ENCODE measurements around the gene TNS3. TPM values are rescaled to one million over a fixed set of nuclear protein-coding genes. Genes with fewer than 3 reads are reported as not detected.

The TNS3 gene
- total RNA-seq, 1 experiment from 2014 or later = 9.5 TPM

DNA sequence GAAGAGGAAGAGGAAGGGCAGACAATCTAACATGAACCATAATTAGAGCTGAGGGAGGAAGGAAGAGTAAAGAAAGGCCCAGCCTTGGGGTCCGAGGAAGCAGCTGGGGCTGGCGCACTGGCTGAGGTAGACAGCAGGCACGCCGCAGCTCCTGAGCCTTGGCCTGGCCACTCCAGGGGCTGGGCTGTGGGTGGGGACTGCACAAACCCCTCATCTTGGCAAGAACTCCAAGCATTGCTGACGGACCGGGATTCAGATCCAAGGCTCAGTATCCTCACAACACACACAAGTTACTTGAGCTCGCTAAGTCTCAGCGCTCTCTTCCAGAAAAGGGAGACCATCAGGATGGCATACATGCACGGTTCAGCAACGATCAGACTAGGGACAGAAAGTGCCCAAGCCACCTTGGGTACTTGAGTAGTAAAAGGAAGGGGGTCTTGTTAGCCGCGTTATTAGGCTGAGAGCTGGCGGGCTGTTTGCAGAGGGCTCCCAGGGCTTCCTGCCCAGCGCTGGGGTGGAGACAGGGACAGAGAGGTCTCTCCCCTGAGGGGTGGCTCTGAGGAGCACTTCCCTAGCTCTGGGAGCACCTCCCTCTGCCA, 4.5 kb downstream of the TNS3 start:
- peaks cover 0 to 12% (median 0%) of the 10 kb centered on the region in 3 experiments; a peak in 3 of 7 replicates for H3K36me3 Mint-ChIP-seq (ENCODE audit: insufficient read depth in 1 of 3, low read depth in 3 of 3)
- Histone ChIP-seq H3K4me2 (ENCODE audit: insufficient read depth, insufficient read length, low read length) (no peak overlapping the region), H4K20me1 (ENCODE audit: control insufficient read depth, insufficient read depth, insufficient read length) (no peaks in the 10 kb centered on the region), H2AK5ac (ENCODE audit: insufficient read length, low read length) (no peak overlapping the region), H3K56ac (ENCODE audit: insufficient read length, low read depth, low read length) (no peak overlapping the region), H3K9me3 (ENCODE audit: control insufficient read depth, low read depth, low read length) (no peaks in the 10 kb centered on the region), H4K91ac (ENCODE audit: insufficient read length, low read depth, low read length) (no peak overlapping the region), H3K79me1 (ENCODE audit: insufficient read depth, low read depth, low read length, poor library complexity, severe bottlenecking) (no peaks in the 10 kb centered on the region), H4K8ac (replicated peaks; ENCODE audit: insufficient read length, low read depth, low read length) (no peak overlapping the region), H2BK5ac (ENCODE audit: insufficient read length, low read length) (no peak overlapping the region), H3K9ac (ENCODE audit: extremely low read depth, insufficient read length, low read length) (no peak overlapping the region), H2BK12ac (ENCODE audit: insufficient read length, low read depth, low read length) (no peak overlapping the region), H3K18ac (ENCODE audit: insufficient read length, low read depth, low read length) (no peak overlapping the region), H4K5ac (ENCODE audit: insufficient read length, low read depth, low read length) (no peak overlapping the region), H3T11ph (ENCODE audit: low read length) (no peak overlapping the region), H3K23me2 (ENCODE audit: insufficient read length, low read depth, low read length, poor library complexity, severe bottlenecking) (peaks cover 12% of the 10 kb centered on the region), H3K14ac (ENCODE audit: insufficient read depth, low read length) (no peak overlapping the region), H3K4me1 (ENCODE audit: insufficient read depth, low read length) (peaks cover 4% of the 10 kb centered on the region; the same call in 1 of the 2 replicates), H2BK120ac (ENCODE audit: low read depth, low read length, poor library complexity, severe bottlenecking) (no peak overlapping the region), H2BK15ac (ENCODE audit: low read depth, low read length) (no peak overlapping the region), H3K23ac (ENCODE audit: insufficient read length, low read depth, low read length) (no peak overlapping the region), H3K27ac (ENCODE audit: insufficient read length, low read depth, low read length) (no peak overlapping the region), H3K4ac (ENCODE audit: low read depth, low read length) (no peak overlapping the region), H3K27me3 (ENCODE audit: insufficient read depth, low read length) (peaks cover 1% of the 10 kb centered on the region; the same call in 1 of the 2 replicates), H3K79me2 (ENCODE audit: insufficient read depth, low read length) (no peaks in the 10 kb centered on the region), H2BK20ac (ENCODE audit: low read depth, low read length, poor library complexity, severe bottlenecking) (no peak overlapping the region), H2AFZ (ENCODE audit: low read length) (no peak overlapping the region)
- H3K27me3 Mint-ChIP-seq (ENCODE audit: low read depth) = peaks cover 21% of the 10 kb centered on the region
- H3K9me3 Mint-ChIP-seq = no peaks in the 10 kb centered on the region
- peaks cover 65 to 68% of the 10 kb centered on the region in 2 experiments for H3K4me1 Mint-ChIP-seq
- H3K27ac Mint-ChIP-seq = no peak overlapping the region
- TF ChIP-seq, protein P1, sequence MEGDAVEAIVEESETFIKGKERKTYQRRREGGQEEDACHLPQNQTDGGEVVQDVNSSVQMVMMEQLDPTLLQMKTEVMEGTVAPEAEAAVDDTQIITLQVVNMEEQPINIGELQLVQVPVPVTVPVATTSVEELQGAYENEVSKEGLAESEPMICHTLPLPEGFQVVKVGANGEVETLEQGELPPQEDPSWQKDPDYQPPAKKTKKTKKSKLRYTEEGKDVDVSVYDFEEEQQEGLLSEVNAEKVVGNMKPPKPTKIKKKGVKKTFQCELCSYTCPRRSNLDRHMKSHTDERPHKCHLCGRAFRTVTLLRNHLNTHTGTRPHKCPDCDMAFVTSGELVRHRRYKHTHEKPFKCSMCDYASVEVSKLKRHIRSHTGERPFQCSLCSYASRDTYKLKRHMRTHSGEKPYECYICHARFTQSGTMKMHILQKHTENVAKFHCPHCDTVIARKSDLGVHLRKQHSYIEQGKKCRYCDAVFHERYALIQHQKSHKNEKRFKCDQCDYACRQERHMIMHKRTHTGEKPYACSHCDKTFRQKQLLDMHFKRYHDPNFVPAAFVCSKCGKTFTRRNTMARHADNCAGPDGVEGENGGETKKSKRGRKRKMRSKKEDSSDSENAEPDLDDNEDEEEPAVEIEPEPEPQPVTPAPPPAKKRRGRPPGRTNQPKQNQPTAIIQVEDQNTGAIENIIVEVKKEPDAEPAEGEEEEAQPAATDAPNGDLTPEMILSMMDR (conservative IDR thresholded peaks at IDR 0.05) = no peak
- no peak overlapping the region for H3K4me3 Mint-ChIP-seq
- no CpG with 5 or more reads among the region's 14 CpGs for WGBS (ENCODE audit: extremely low coverage, insufficient read length, low lambda C conversion rate)
- no peak for DNase-seq
